Measurements from ENCODE around the gene RAB20. TPM values are rescaled to one million over a fixed set of nuclear protein-coding genes. Genes with fewer than 3 reads are reported as not detected.
"Not testable (repeated sequence)": the region's sequence is repeated elsewhere in the genome, so short reads cannot be mapped to it uniquely, and the experiment has no call there.

Gene RAB20
- polyA plus RNA-seq, 4 donors, result 24.2 to 63.0 (median 47.8) TPM

DNA sequence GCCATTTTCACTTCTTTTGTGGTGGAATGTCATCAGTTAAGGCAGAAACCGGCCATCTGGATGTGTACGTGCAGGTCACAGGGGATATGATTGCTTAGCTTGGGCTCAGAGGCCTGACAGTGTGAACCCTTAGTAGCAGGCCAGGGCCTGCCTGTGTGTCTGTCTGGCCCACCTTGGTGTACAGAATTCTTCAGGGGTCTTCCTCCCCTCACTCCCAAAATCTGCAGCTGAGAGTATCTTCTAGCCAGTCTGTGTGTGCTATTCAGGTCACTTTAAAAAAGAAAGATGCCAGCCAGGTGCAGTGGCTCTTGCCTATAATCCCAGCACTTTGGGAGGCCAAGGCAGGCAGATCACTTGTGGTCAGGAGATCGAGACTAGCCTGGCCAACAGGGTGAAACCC lies 74.6 kb downstream of the RAB20 start:
- not testable (repeated sequence) for FAIRE-seq

DNA sequence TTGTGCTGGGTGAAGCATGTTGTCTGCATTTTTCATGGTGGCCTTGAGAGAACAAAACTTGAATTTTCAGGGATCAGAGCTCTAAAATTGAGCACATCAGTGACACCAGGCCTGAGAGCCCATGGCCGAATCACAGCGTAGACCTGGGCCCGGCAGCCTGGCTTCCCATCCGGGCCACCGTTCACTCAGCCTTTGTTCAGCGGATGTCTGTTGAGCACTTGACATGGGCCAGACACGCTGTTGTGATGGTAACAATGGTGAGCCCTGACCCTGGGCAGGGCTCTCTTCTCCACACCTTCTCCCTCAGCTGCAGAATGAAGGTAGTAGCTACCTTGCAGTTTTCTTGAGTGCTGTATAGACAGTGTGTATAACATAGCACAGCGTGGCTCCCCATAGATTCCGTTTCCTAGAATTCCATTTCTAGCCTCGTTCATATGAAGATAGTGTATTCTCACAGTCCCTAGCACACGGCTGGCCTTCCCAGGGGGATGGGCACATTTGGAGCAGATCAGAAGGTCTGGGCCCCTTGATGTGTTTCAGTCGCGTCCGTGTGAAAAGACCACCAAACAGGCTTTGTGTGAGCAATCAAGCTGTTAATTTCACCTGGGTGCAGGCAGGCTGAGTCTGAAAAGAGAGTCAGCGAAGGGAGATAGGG lies 75.3 kb downstream of the RAB20 start:
- Histone ChIP-seq H3K9me3 (ENCODE audit: control insufficient read depth in 2 of 2, insufficient read depth in 1 of 2, low read depth in 1 of 2, low read length in 1 of 2) (no peaks in the 10 kb centered on the region), H3K36me3 (ENCODE audit: control insufficient read depth in 3 of 3, insufficient read depth in 2 of 3, low read depth in 1 of 3, low read length in 3 of 3) (peaks cover 0 to 52% (median 4%) of the 10 kb centered on the region in 3 donors), H3K4me3 (ENCODE audit: low read depth in 1 of 3, low read length in 3 of 3) (no peak overlapping the region), H3K27ac (ENCODE audit: low read depth in 1 of 3, low read length in 2 of 3) (no peak overlapping the region), H3K27me3 (ENCODE audit: control insufficient read depth in 3 of 3, insufficient read depth in 3 of 3, low read length in 3 of 3) (no peaks in the 10 kb centered on the region), H3K4me1 (ENCODE audit: control insufficient read depth in 3 of 3, insufficient read depth in 2 of 3, low read depth in 1 of 3, low read length in 2 of 3) (no peaks in the 10 kb centered on the region)
- FAIRE-seq (no peak), DNase-seq (no peak)
- 87 to 93% (median 92%) methylated on average over 15 of the region's 15 CpGs for WGBS, 3 donors

More for the DNA sequence above, 74.6 kb downstream of the RAB20 start:
- H3K4me3 ChIP-seq (ENCODE audit: low read depth in 1 of 3, low read length in 3 of 3); H3K9me3 ChIP-seq (ENCODE audit: control insufficient read depth in 2 of 2, insufficient read depth in 1 of 2, low read depth in 1 of 2, low read length in 1 of 2); H3K27me3 ChIP-seq (ENCODE audit: control insufficient read depth in 3 of 3, insufficient read depth in 3 of 3, low read length in 3 of 3); DNase-seq; H3K4me1 ChIP-seq (ENCODE audit: control insufficient read depth in 3 of 3, insufficient read depth in 2 of 3, low read depth in 1 of 3, low read length in 2 of 3); H3K27ac ChIP-seq (ENCODE audit: low read depth in 1 of 3, low read length in 2 of 3): not testable (repeated sequence)
- WGBS, 3 donors, result 60 to 100% (median 80%) methylated on average over 3 of the region's 3 CpGs
- H3K36me3 ChIP-seq (ENCODE audit: control insufficient read depth in 3 of 3, insufficient read depth in 2 of 3, low read depth in 1 of 3, low read length in 3 of 3), result peaks cover 0 to 57% (median 4%) of the 10 kb centered on the region in 3 donors

DNA sequence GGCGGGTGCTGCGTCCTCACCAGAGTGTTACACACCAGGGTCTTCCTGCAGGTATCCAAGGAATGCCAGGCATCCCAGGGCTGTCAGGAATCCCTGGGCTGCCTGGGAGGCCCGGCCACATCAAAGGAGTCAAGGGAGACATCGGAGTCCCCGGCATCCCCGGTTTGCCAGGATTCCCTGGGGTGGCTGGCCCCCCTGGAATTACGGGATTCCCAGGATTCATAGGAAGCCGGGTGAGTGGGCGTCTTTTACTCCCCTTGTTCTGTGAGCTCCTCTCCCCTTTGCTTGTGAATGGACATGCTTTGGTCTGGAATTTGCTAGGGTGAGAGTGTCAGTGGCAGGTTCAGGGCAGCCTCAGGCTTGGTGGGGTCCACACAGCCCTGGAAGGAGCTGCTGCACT lies 75.9 kb downstream of the RAB20 start:
- Histone ChIP-seq H3K9me3 (ENCODE audit: control insufficient read depth in 2 of 2, insufficient read depth in 1 of 2, low read depth in 1 of 2, low read length in 1 of 2) (no peaks in the 10 kb centered on the region), H3K36me3 (ENCODE audit: control insufficient read depth in 3 of 3, insufficient read depth in 2 of 3, low read depth in 1 of 3, low read length in 3 of 3) (peaks cover 0 to 49% (median 4%) of the 10 kb centered on the region in 3 donors), H3K4me1 (ENCODE audit: control insufficient read depth in 3 of 3, insufficient read depth in 2 of 3, low read depth in 1 of 3, low read length in 2 of 3) (no peaks in the 10 kb centered on the region), H3K4me3 (ENCODE audit: low read depth in 1 of 3, low read length in 3 of 3) (no peak overlapping the region), H3K27me3 (ENCODE audit: control insufficient read depth in 3 of 3, insufficient read depth in 3 of 3, low read length in 3 of 3) (no peaks in the 10 kb centered on the region), H3K27ac (ENCODE audit: low read depth in 1 of 3, low read length in 2 of 3) (no peak overlapping the region)
- DNase-seq (no peak), FAIRE-seq (no peak)
- WGBS, 3 donors, result 75 to 86% (median 76%) methylated on average over 9 of the region's 9 CpGs

DNA sequence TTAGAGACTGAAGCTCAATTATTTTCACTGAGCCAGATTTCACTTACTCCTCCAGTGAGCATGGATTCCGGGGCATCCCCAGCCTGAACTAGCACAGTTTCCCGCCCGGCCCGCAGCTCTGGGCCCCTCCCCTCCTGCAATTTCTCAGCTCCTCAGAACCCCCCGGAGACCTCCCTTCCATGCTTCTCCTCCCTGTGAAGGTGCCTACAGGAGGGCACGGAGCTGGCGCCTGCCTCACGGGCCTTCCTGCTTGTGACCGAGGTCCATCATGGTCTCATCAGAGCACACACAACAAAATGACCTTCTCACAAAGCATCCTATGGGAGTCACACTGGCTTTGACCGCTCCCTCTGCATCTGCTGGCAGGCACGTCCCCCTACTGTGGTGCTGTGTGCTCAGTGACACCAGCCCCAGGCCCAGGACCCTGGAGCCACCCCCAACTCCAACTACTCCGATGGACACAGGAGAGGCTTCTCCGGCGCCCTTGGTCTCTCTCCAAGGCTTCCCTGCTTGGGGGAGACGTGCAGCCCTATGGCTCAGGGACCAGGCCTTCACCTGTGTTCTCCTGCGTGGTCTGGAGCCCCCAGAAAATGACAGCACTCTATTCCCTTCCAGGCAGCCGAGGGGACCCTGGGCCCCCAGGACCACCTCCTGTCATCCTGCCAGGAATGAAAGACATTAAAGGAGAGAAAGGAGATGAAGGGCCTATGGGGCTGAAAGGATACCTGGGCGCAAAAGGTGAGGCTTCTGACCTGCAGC lies 77.1 kb downstream of the RAB20 start:
- DNase-seq (no peak), FAIRE-seq (no peak)
- Histone ChIP-seq H3K9me3 (ENCODE audit: control insufficient read depth in 2 of 2, insufficient read depth in 1 of 2, low read depth in 1 of 2, low read length in 1 of 2) (no peaks in the 10 kb centered on the region), H3K4me1 (ENCODE audit: control insufficient read depth in 3 of 3, insufficient read depth in 2 of 3, low read depth in 1 of 3, low read length in 2 of 3) (no peaks in the 10 kb centered on the region), H3K4me3 (ENCODE audit: low read depth in 1 of 3, low read length in 3 of 3) (no peak overlapping the region), H3K27ac (ENCODE audit: low read depth in 1 of 3, low read length in 2 of 3) (no peak overlapping the region), H3K36me3 (ENCODE audit: control insufficient read depth in 3 of 3, insufficient read depth in 2 of 3, low read depth in 1 of 3, low read length in 3 of 3) (peaks cover 0 to 52% (median 2%) of the 10 kb centered on the region in 3 donors), H3K27me3 (ENCODE audit: control insufficient read depth in 3 of 3, insufficient read depth in 3 of 3, low read length in 3 of 3) (no peaks in the 10 kb centered on the region)
- WGBS, 3 donors, result 89 to 93% (median 90%) methylated on average over 18 of the region's 18 CpGs

DNA sequence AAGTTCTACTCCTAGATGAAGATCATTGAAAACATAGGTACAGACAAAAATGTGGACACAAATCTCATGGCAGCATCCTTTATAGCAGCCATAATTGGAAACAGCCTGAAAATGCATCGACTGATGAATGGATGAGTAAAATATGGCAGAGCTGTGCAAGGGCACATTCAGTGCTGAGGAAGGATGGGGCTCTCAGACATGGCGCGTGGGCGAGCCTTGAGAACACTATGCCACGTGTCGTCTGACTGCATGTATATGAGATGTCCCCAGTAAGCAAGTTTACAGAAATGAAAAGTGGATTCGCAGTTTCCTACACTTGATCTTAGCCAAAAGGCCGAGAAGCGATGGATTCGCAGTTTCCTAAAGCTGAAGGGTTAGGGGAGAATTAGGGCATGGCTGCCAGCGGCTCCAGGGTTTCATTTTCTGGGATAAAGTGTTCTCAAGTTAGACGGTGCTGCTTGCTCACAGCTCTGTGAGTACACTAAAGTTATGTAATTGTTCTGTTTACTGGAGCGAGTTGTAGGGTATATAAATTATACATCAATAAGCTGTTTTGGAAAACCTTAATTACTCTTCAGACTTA lies 78.0 kb downstream of the RAB20 start:
- no peaks in the 10 kb centered on the region for H3K9me3 ChIP-seq (ENCODE audit: control insufficient read depth in 2 of 2, insufficient read depth in 1 of 2, low read depth in 1 of 2, low read length in 1 of 2)
- H3K36me3 ChIP-seq (ENCODE audit: control insufficient read depth in 3 of 3, insufficient read depth in 2 of 3, low read depth in 1 of 3, low read length in 3 of 3), result peaks cover 0 to 54% (median 0%) of the 10 kb centered on the region in 3 donors
- FAIRE-seq, result no peak

DNA sequence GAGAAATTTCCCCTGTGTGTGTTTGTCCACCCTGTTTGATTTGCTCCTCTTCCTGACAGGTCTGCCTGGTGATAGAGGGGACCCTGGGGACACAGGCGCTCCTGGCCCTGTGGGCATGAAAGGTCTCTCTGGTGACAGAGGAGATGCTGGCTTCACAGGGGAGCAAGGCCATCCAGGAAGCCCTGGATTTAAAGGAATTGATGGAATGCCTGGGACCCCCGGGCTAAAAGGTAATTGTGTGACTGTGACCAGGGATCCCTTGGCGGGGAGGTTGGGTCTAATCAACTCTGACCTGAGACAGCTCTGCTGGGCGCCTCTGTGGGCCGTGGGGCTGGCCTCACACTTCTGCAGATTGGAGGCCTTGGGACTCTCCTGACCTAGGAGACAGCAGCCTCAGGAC lies 81.4 kb downstream of the RAB20 start:
- Histone ChIP-seq H3K27ac (ENCODE audit: low read depth in 1 of 3, low read length in 2 of 3) (no peak overlapping the region), H3K27me3 (ENCODE audit: control insufficient read depth in 3 of 3, insufficient read depth in 3 of 3, low read length in 3 of 3) (no peaks in the 10 kb centered on the region), H3K36me3 (ENCODE audit: control insufficient read depth in 3 of 3, insufficient read depth in 2 of 3, low read depth in 1 of 3, low read length in 3 of 3) (peaks cover 0 to 60% (median 0%) of the 10 kb centered on the region in 3 donors), H3K4me3 (ENCODE audit: low read depth in 1 of 3, low read length in 3 of 3) (no peak overlapping the region), H3K4me1 (ENCODE audit: control insufficient read depth in 3 of 3, insufficient read depth in 2 of 3, low read depth in 1 of 3, low read length in 2 of 3) (no peaks in the 10 kb centered on the region), H3K9me3 (ENCODE audit: control insufficient read depth in 2 of 2, insufficient read depth in 1 of 2, low read depth in 1 of 2, low read length in 1 of 2) (no peaks in the 10 kb centered on the region)
- FAIRE-seq (no peak), DNase-seq (no peak)
- WGBS, 3 donors, result 69 to 78% (median 71%) methylated on average over 5 of the region's 5 CpGs

More for the DNA sequence above, 78.0 kb downstream of the RAB20 start:
- Histone ChIP-seq H3K27ac (ENCODE audit: low read depth in 1 of 3, low read length in 2 of 3) (no peak overlapping the region), H3K4me3 (ENCODE audit: low read depth in 1 of 3, low read length in 3 of 3) (no peak overlapping the region), H3K4me1 (ENCODE audit: control insufficient read depth in 3 of 3, insufficient read depth in 2 of 3, low read depth in 1 of 3, low read length in 2 of 3) (no peaks in the 10 kb centered on the region), H3K27me3 (ENCODE audit: control insufficient read depth in 3 of 3, insufficient read depth in 3 of 3, low read length in 3 of 3) (no peaks in the 10 kb centered on the region)
- DNase-seq, result no peak
- 84 to 91% (median 88%) methylated on average over 13 of the region's 13 CpGs for WGBS, 3 donors

DNA sequence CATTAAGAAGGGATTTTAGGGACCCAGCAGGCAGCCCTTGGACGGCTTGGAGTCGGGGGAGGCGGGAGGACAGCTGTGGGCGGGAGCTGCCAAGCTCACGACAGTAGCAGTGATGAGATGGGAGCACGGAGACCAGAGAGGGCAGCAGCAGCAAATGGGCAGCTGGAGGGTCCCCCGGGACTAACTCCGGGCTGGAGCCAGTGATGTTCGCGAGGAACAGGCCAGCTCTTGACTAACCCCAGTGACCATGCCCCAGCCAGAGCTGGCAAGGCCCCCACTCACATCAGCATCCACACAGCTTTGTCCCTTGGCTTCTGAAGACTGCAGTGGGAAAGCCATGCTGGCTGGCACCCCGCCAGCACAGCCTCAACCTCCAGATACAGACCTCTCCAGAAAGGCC lies 81.9 kb downstream of the RAB20 start:
- no peak for FAIRE-seq
- 81 to 90% (median 88%) methylated on average over 11 of the region's 11 CpGs for WGBS, 3 donors
- no peaks in the 10 kb centered on the region for H3K9me3 ChIP-seq (ENCODE audit: control insufficient read depth in 2 of 2, insufficient read depth in 1 of 2, low read depth in 1 of 2, low read length in 1 of 2)

DNA sequence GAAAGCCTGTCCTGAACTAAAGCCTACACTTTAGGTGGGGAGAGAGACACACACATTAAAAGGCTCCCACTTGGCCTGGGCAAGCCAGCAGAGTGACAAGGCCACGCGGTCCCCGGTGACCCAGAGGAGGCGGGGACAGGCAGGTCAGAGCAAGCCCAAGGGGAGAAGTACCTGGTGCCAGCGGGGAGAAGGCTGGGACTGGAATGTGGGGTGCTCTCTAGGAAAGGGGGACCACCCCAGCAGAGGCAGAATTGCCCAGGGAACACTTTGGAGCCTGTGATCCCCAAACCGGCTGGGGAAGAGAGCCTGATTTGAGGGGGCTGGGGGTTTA lies 82.3 kb downstream of the RAB20 start:
- no peak overlapping the region for H3K4me3 ChIP-seq (ENCODE audit: low read depth in 1 of 3, low read length in 3 of 3)
- no peaks in the 10 kb centered on the region for H3K27me3 ChIP-seq (ENCODE audit: control insufficient read depth in 3 of 3, insufficient read depth in 3 of 3, low read length in 3 of 3)
- no peaks in the 10 kb centered on the region for H3K9me3 ChIP-seq (ENCODE audit: control insufficient read depth in 2 of 2, insufficient read depth in 1 of 2, low read depth in 1 of 2, low read length in 1 of 2)
- H3K27ac ChIP-seq (ENCODE audit: low read depth in 1 of 3, low read length in 2 of 3), result no peak overlapping the region
- peaks cover 0 to 59% (median 0%) of the 10 kb centered on the region in 3 donors for H3K36me3 ChIP-seq (ENCODE audit: control insufficient read depth in 3 of 3, insufficient read depth in 2 of 3, low read depth in 1 of 3, low read length in 3 of 3)
- FAIRE-seq (no peak), DNase-seq (no peak)
- H3K4me1 ChIP-seq (ENCODE audit: control insufficient read depth in 3 of 3, insufficient read depth in 2 of 3, low read depth in 1 of 3, low read length in 2 of 3), result no peaks in the 10 kb centered on the region
- 87 to 91% (median 90%) methylated on average over 6 of the region's 6 CpGs for WGBS, 3 donors

More for the DNA sequence above, 81.9 kb downstream of the RAB20 start:
- Histone ChIP-seq H3K27ac (ENCODE audit: low read depth in 1 of 3, low read length in 2 of 3) (no peak overlapping the region), H3K36me3 (ENCODE audit: control insufficient read depth in 3 of 3, insufficient read depth in 2 of 3, low read depth in 1 of 3, low read length in 3 of 3) (peaks cover 0 to 60% (median 0%) of the 10 kb centered on the region in 3 donors), H3K27me3 (ENCODE audit: control insufficient read depth in 3 of 3, insufficient read depth in 3 of 3, low read length in 3 of 3) (no peaks in the 10 kb centered on the region), H3K4me3 (ENCODE audit: low read depth in 1 of 3, low read length in 3 of 3) (no peak overlapping the region), H3K4me1 (ENCODE audit: control insufficient read depth in 3 of 3, insufficient read depth in 2 of 3, low read depth in 1 of 3, low read length in 2 of 3) (no peaks in the 10 kb centered on the region)
- DNase-seq, result no peak
